SU-DHL-6 (cell line): ENCODE data around the gene A2ML1.

Experiments
- H2AFZ ChIP-seq: fragments of 200-600 bp; sonication (generic); 2 replicates; pipeline ENCODE4 v1.6.1; 2014; ENCODE audit warnings: low read depth, mild to moderate bottlenecking, moderate library complexity, mixed read lengths, antibody characterized with exemption, low read length; ENCODE audit not compliant: severe bottlenecking
- H3F3A ChIP-seq: fragments of 200-600 bp; shearing (Covaris generic); 2 replicates; pipeline ENCODE4 v1.6.0; 2016; ENCODE audit warnings: antibody characterized with exemption, mild to moderate bottlenecking; ENCODE audit not compliant: insufficient read depth
- H3K27ac ChIP-seq: fragments of 200-600 bp; sonication (generic); 2 replicates; pipeline ENCODE4 v1.5.1; 2016; ENCODE audit warnings: low read depth, mild to moderate bottlenecking, low read length, moderate library complexity, mixed read lengths
- H3K27me3 ChIP-seq: fragments of 200-600 bp; sonication (generic), shearing (Covaris generic); 2 replicates; pipeline ENCODE4 v1.6.0; 2014; ENCODE audit warnings: mild to moderate bottlenecking, low read length
- H3K36me3 ChIP-seq: fragments of 200-600 bp; sonication (generic); 2 replicates; pipeline ENCODE4 v1.6.1; 2014; ENCODE audit warnings: mild to moderate bottlenecking, low read length, mixed read lengths
- H3K4me2 ChIP-seq: fragments of 300-600, 200-600 bp; shearing (Covaris generic), sonication (generic); 2 replicates; pipeline ENCODE4 v1.6.0; 2014; ENCODE audit warnings: low read length, low read depth, mild to moderate bottlenecking; ENCODE audit not compliant: poor library complexity, severe bottlenecking
- H3K4me3 ChIP-seq: fragments of 200-600 bp; sonication (generic); 2 replicates; pipeline ENCODE4 v1.5.1; 2014; ENCODE audit warnings: antibody characterized with exemption, low read length, mild to moderate bottlenecking, mixed read lengths; ENCODE audit not compliant: insufficient read depth, poor library complexity, severe bottlenecking
- H3K79me2 ChIP-seq: fragments of 200-600 bp; sonication (generic); 2 replicates; pipeline ENCODE4 v1.6.1; 2014; ENCODE audit warnings: mild to moderate bottlenecking, low read length, moderate library complexity; ENCODE audit not compliant: insufficient read depth
- H3K9ac ChIP-seq: fragments of 200-600 bp; sonication (generic); 2 replicates; pipeline ENCODE4 v1.7.0; 2014; ENCODE audit warnings: mild to moderate bottlenecking, low read length
- H3K9me2 ChIP-seq: fragments of 200-600 bp; sonication (generic); replicated peaks from 2 replicates; pipeline ENCODE4 v1.6.1; 2014; ENCODE audit warnings: low read length; ENCODE audit not compliant: insufficient read depth
- H3K9me3 ChIP-seq: fragments of 200-600 bp; sonication (generic); 2 replicates; pipeline ENCODE4 v1.6.1; 2014; ENCODE audit warnings: low read length, mixed read lengths; ENCODE audit not compliant: insufficient read depth
- H4K20me1 ChIP-seq: fragments of 200-600 bp; sonication (generic); 2 replicates; pipeline ENCODE4 v1.6.1; 2014; ENCODE audit warnings: low read depth, mild to moderate bottlenecking, antibody characterized with exemption, low read length, moderate library complexity, mixed read lengths
- EZH2phosphoT487 ChIP-seq: fragments of 200-600 bp; sonication (generic), shearing (Covaris generic); conservative IDR thresholded peaks from 2 replicates; pipeline ENCODE4 v1.6.1; 2018; ENCODE audit warnings: mild to moderate bottlenecking, antibody characterized with exemption, low read length, moderate library complexity, mixed read lengths
- TF ChIP-seq, protein P1 (sequence below): fragments of 200-600 bp; sonication (generic); IDR thresholded peaks from one replicate; pipeline ENCODE4 v1.5.1; 2017; ENCODE audit warnings: antibody characterized with exemption, mild to moderate bottlenecking, low read length, moderate library complexity; ENCODE audit not compliant: insufficient read depth, poor library complexity, severe bottlenecking

The A2ML1 gene

DNA sequence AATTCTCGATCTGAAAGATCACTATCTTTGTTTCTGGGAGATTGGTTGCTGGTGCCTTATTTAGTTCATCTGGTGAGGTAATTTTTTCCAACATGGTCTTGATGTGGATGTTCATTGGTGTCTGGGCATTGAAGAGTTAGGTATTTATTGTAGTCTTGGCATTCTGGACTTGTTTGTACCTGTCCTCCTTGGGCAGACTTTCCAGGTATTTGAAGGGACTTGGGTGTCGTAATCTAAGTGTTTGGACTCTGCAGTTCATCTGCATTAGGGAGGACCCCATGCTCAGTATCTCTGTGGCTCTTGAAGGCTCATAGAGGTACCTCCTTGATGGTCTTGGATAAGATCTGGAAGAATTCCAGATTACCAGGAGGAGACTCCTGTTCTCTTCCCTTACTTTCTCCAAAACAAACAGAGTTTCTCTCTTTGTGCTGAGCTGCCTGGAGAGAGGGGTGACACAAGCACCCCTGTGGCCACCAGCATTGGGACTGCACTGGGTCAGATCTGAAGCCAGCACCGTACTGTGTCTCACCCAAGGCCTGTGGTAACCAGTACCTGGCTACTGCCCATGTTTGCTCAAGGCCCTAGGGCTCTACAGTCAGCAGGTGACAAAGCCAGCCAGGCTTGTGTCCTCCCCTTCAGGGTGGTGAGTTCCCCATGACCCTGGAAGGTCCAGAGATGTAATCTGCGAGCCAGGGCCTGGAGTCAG, 5.3 kb downstream of the A2ML1 start:
- Histone ChIP-seq H3K9ac (no peak overlapping the region), H3K79me2 (no peaks in the 10 kb centered on the region), H3K4me3 (no peak overlapping the region), H3K27me3 (no peaks in the 10 kb centered on the region), H3K27ac (no peak overlapping the region), H3K4me2 (no peak overlapping the region), H3K36me3 (no peaks in the 10 kb centered on the region), H2AFZ (no peak overlapping the region), H3F3A (no peaks in the 10 kb centered on the region), H4K20me1 (no peaks in the 10 kb centered on the region), H3K9me2 (no peaks in the 10 kb centered on the region), H3K9me3 (no peaks in the 10 kb centered on the region)
- no peak for TF ChIP-seq EZH2phosphoT487
- TF ChIP-seq, protein P1, sequence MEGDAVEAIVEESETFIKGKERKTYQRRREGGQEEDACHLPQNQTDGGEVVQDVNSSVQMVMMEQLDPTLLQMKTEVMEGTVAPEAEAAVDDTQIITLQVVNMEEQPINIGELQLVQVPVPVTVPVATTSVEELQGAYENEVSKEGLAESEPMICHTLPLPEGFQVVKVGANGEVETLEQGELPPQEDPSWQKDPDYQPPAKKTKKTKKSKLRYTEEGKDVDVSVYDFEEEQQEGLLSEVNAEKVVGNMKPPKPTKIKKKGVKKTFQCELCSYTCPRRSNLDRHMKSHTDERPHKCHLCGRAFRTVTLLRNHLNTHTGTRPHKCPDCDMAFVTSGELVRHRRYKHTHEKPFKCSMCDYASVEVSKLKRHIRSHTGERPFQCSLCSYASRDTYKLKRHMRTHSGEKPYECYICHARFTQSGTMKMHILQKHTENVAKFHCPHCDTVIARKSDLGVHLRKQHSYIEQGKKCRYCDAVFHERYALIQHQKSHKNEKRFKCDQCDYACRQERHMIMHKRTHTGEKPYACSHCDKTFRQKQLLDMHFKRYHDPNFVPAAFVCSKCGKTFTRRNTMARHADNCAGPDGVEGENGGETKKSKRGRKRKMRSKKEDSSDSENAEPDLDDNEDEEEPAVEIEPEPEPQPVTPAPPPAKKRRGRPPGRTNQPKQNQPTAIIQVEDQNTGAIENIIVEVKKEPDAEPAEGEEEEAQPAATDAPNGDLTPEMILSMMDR = no peak

DNA sequence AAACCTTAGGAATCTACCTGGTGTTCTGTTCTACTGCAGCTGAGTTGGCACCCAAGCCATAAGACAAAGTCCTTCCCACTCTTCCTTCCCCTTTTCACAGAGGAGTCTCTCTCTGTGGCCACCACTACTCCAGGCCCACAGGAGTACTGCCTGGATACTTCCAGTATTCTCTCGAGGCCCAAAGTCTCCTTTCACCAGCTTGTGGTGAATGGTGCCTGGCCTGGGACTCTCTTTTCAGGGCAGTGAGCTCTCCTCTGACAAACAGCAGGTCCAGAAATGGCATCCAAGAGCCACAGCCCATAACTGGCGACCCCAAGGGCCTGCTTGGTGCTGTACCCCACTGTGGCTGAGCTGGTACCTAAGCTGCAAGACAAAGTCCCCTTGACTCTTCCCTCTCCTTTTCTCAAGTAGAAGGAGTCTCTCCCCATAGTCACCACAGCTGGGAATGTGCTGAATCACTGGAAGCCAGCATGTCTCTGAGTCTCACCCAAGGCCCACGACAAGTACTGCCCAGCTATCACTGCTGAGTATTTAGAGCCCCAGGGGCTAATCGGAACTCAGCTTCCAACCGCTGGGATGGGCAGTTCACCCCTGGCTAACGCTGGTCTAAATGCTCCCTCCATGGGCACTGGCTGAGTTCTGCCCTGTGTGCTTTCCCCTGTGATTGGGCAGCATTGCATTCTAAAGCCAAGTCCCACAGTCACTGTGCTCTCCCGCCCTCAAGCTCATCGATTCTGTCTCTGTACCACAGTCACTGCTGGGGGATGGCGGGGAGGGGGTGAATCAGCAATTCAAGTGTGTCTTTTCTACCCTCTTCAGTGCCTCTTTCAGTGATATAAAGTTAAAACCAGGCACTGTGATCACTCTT, 6.1 kb downstream of the A2ML1 start:
- TF ChIP-seq EZH2phosphoT487 = no peak
- TF ChIP-seq, protein P1 = no peak
- H3K27me3 ChIP-seq = no peaks in the 10 kb centered on the region
- no peaks in the 10 kb centered on the region for H3K9me2 ChIP-seq
- H2AFZ ChIP-seq = no peak overlapping the region
- no peak overlapping the region for H3K9ac ChIP-seq
- H3F3A ChIP-seq = no peaks in the 10 kb centered on the region
- no peaks in the 10 kb centered on the region for H3K36me3 ChIP-seq
- no peaks in the 10 kb centered on the region for H3K79me2 ChIP-seq
- no peak overlapping the region for H3K27ac ChIP-seq
- no peak overlapping the region for H3K4me2 ChIP-seq
- H3K9me3 ChIP-seq = no peaks in the 10 kb centered on the region
- no peaks in the 10 kb centered on the region for H4K20me1 ChIP-seq
- H3K4me3 ChIP-seq = no peak overlapping the region

DNA sequence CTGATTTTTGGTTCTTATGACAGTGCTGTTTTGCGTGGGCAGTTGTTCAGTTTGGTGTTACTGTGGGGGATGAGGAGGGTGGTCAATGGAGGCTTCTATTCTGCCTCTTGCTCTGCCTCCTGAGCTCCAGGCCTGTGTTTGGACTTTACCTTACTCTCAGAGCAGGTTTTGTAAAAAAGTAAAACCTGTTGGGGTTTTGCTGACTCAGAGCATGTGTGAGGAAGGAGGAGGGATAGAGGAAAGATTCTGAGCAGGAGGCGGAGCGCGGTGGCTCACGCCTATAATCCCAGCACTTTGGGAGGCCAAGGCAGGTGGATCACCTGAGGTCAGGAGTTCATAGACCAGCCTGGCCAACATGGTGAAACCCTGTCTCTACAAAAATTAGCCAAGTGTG, 6.7 kb downstream of the A2ML1 start:
- no peak overlapping the region for H3K4me2 ChIP-seq
- no peak overlapping the region for H3K9ac ChIP-seq
- no peaks in the 10 kb centered on the region for H4K20me1 ChIP-seq
- no peaks in the 10 kb centered on the region for H3K9me2 ChIP-seq
- H3K79me2 ChIP-seq = no peaks in the 10 kb centered on the region
- TF ChIP-seq, protein P1 = no peak
- TF ChIP-seq EZH2phosphoT487 = no peak
- H3K9me3 ChIP-seq = no peaks in the 10 kb centered on the region
- no peak overlapping the region for H3K4me3 ChIP-seq
- H3F3A ChIP-seq = no peaks in the 10 kb centered on the region
- H3K27ac ChIP-seq = no peak overlapping the region
- H2AFZ ChIP-seq = no peak overlapping the region
- H3K36me3 ChIP-seq = no peaks in the 10 kb centered on the region
- H3K27me3 ChIP-seq = no peaks in the 10 kb centered on the region
